A549 (cell line): ENCODE measurements around the gene TMEM30B. TPM values are rescaled to one million over a fixed set of nuclear protein-coding genes. Genes with fewer than 3 reads are reported as not detected.

Experiments used
- ATAC-seq, 2 experiments: fragments of 200-7000 bp in 1 of 2; fragments of >200 bp in 1 of 2; cut with Nextera tagmentation in 1 of 2; cut with Tn5 transposase in 1 of 2; 3 replicates each; pipeline versions ENCODE4 v1.8.0 to v1.9.1; 2018 to 2020; ENCODE audit warnings: mild to moderate bottlenecking in 1 of 2, moderate library complexity in 1 of 2
- CTCF ChIA-PET: fragments of 300-600 bp; sonication (Branson Sonifier 250); formaldehyde crosslinking; extraction: SDS; loops from one replicate; lab custom pipeline; 2021; ENCODE audit warnings: antibody characterized with exemption, inconsistent platforms; lab: Yijun Ruan, JAX
- POLR2A ChIA-PET: fragments of 350-600 bp; formaldehyde crosslinking; extraction: SDS; loops from one replicate; lab custom pipeline; 2021; ENCODE audit warnings: antibody characterized with exemption, inconsistent platforms; lab: Yijun Ruan, JAX
- DNase-seq, 2 experiments: peaks; one replicate each; pipeline versions ENCODE4 v3.0.0 to v3.0.0-alpha.2; 2011 to 2016; ENCODE audit warnings: low read depth in 1 of 2, low spot score in 1 of 2
- FAIRE-seq: peaks from 2 replicates; lab custom pipeline; 2011; peaks lifted over from hg19 to GRCh38; lab: Jason Lieb, UNC
- H3K27ac ChIP-seq, 2 experiments: fragments of >200 bp; sonication (Bioruptor Twin); formaldehyde crosslinking; 3 replicates each; pipeline ENCODE4 v1.5.1; 2016 to 2017
- H3K4me1 ChIP-seq: fragments of >200 bp; sonication (Bioruptor Twin); formaldehyde crosslinking; 3 replicates; pipeline ENCODE4 v1.6.1; 2016
- H3K4me2 ChIP-seq: fragments of >200 bp; sonication (Bioruptor Twin); formaldehyde crosslinking; 3 replicates; pipeline ENCODE4 v1.6.1; 2016
- H3K4me3 ChIP-seq: fragments of >200 bp; sonication (Bioruptor Twin); formaldehyde crosslinking; 3 replicates; pipeline ENCODE4 v1.5.1; 2016
- H3K9me3 ChIP-seq: fragments of >200 bp; sonication (Bioruptor Twin); formaldehyde crosslinking; 3 replicates; pipeline ENCODE4 v1.6.1; 2016
- CBX2 ChIP-seq: fragments of 200-600 bp; sonication (generic); IDR thresholded peaks from 2 replicates; pipeline ENCODE4 v1.6.1; 2016; ENCODE audit warnings: low read depth, mild to moderate bottlenecking, borderline replicate concordance
- CBX8 ChIP-seq: fragments of 200-600 bp; sonication (generic); IDR thresholded peaks from 2 replicates; pipeline ENCODE4 v1.6.1; 2016
- CHD4 ChIP-seq: fragments of 200-600 bp; sonication (generic); IDR thresholded peaks from 2 replicates; pipeline ENCODE4 v1.6.1; 2016; ENCODE audit warnings: antibody characterized with exemption, mild to moderate bottlenecking, borderline replicate concordance
- CTCF ChIP-seq: fragments of >200 bp; sonication (Bioruptor Twin); formaldehyde crosslinking; IDR thresholded peaks from 3 replicates; pipeline ENCODE4 v1.5.1; 2016
- E2F6 ChIP-seq: IDR thresholded peaks from 2 replicates; pipeline ENCODE4 v1.6.1; 2012; ENCODE audit warnings: low read depth, borderline replicate concordance
- ESRRA ChIP-seq: fragments of 150-350 bp; IDR thresholded peaks from 2 replicates; pipeline ENCODE4 v1.6.1; 2014; ENCODE audit warnings: mild to moderate bottlenecking, low read length, borderline replicate concordance
- FOSB ChIP-seq: fragments of 250-450 bp; sonication (Bioruptor Pico); IDR thresholded peaks from 2 replicates; pipeline ENCODE4 v1.5.0; 2020; ENCODE audit warnings: mild to moderate bottlenecking, moderate library complexity
- FOXS1 ChIP-seq: fragments of 250-450 bp; sonication (Bioruptor Pico); IDR thresholded peaks from 2 replicates; pipeline ENCODE4 v1.5.0; 2020; ENCODE audit warnings: mild to moderate bottlenecking, moderate library complexity
- HDAC2 ChIP-seq: fragments of 200-600 bp; sonication (generic); IDR thresholded peaks from 2 replicates; pipeline ENCODE4 v1.6.1; 2016
- HES2 ChIP-seq: fragments of >200 bp; sonication (Bioruptor Twin); formaldehyde crosslinking; IDR thresholded peaks from 2 replicates; pipeline ENCODE4 v1.6.1; 2016
- HOXB13 ChIP-seq: fragments of 250-450 bp; sonication (Bioruptor Pico); IDR thresholded peaks from 2 replicates; pipeline ENCODE4 v1.5.0; 2020; ENCODE audit warnings: low read depth, mild to moderate bottlenecking, moderate library complexity
- HOXB5 ChIP-seq: fragments of 250-450 bp; sonication (Bioruptor Pico); IDR thresholded peaks from 2 replicates; pipeline ENCODE4 v1.5.0; 2020; ENCODE audit warnings: mild to moderate bottlenecking, moderate library complexity
- JUN ChIP-seq, 2 experiments: fragments of >200 bp; sonication (Bioruptor Twin); formaldehyde crosslinking; IDR thresholded peaks; 2 replicates in 1 of 2; 3 replicates in 1 of 2; pipeline ENCODE4 v1.6.1; 2016 to 2017
- KDM5A ChIP-seq: fragments of 200-600 bp; sonication (generic); IDR thresholded peaks from 2 replicates; pipeline ENCODE4 v1.6.1; 2016; ENCODE audit warnings: antibody characterized with exemption, mild to moderate bottlenecking
- NPAS2 ChIP-seq: fragments of 250-450 bp; sonication (Bioruptor Pico); IDR thresholded peaks from 2 replicates; pipeline ENCODE4 v1.8.0; 2022; ENCODE audit warnings: mild to moderate bottlenecking, moderate library complexity, borderline replicate concordance
- PHF8 ChIP-seq: fragments of 200-600 bp; sonication (generic); IDR thresholded peaks from 2 replicates; pipeline ENCODE4 v1.6.1; 2016; ENCODE audit warnings: low read depth, mild to moderate bottlenecking, antibody characterized with exemption, moderate library complexity, borderline replicate concordance
- RARB ChIP-seq: fragments of 250-450 bp; sonication (Bioruptor Pico); IDR thresholded peaks from 2 replicates; pipeline ENCODE4 v1.8.0; 2021; ENCODE audit warnings: mild to moderate bottlenecking, moderate library complexity
- RNF2 ChIP-seq: fragments of 200-600 bp; sonication (generic); IDR thresholded peaks from 2 replicates; pipeline ENCODE4 v1.6.1; 2016; ENCODE audit warnings: low read depth, mild to moderate bottlenecking, antibody characterized with exemption, moderate library complexity, borderline replicate concordance
- SMC3 ChIP-seq: fragments of >200 bp; sonication (Bioruptor Twin); formaldehyde crosslinking; IDR thresholded peaks from 3 replicates; pipeline ENCODE4 v1.6.1; 2018; ENCODE audit warnings: inconsistent platforms
- SREBF2 ChIP-seq: fragments of 450-650 bp; IDR thresholded peaks from 2 replicates; pipeline ENCODE4 v1.6.1; 2014; ENCODE audit warnings: mild to moderate bottlenecking, moderate library complexity
- USF2 ChIP-seq: fragments of 450-650 bp; IDR thresholded peaks from 2 replicates; pipeline ENCODE4 v1.6.1; 2014; ENCODE audit warnings: antibody characterized with exemption
- ZFP36 ChIP-seq: fragments of 450-650 bp; IDR thresholded peaks from 2 replicates; pipeline ENCODE4 v1.6.1; 2014; ENCODE audit warnings: borderline replicate concordance; ENCODE audit not compliant: partially characterized antibody
- ZNF302 ChIP-seq: fragments of 250-450 bp; sonication (Bioruptor Pico); IDR thresholded peaks from 2 replicates; pipeline ENCODE4 v1.9.0; 2021; ENCODE audit warnings: inconsistent platforms, mild to moderate bottlenecking, moderate library complexity
- ZSCAN20 ChIP-seq: fragments of 250-450 bp; sonication (Bioruptor Pico); IDR thresholded peaks from 2 replicates; pipeline ENCODE4 v1.8.0; 2022; ENCODE audit warnings: mild to moderate bottlenecking, moderate library complexity
- WGBS: methylation state at CpG from one replicate; pipeline ENCODE4 v1.1.6; 2017; ENCODE audit errors: missing lambda C conversion rate; 5-methylcytosine and 5-hydroxymethylcytosine counted together
- polyA plus RNA-seq, 4 experiments: library from polyadenylated mRNA; depleted of rRNA in 3 of 4; stranded (reverse); fragments of >200 nt; fragmentation: RNase III in 1 of 4; extraction: RNeasy Plus Mini Kit Qiagen cat#74134 plus additional on column Dnase treatment in 1 of 4; gene quantifications; 2 replicates in 3 of 4; 3 replicates in 1 of 4; pipeline ENCODE4 v1.2.3, GENCODE V29; 2011 to 2017
- TF ChIP-seq, protein P1 (sequence below): IDR thresholded peaks from 2 replicates; pipeline ENCODE4 v1.6.1; 2012

Gene TMEM30B
- polyA plus RNA-seq, 2 of the 4 experiments (the other 2 are of a cell fraction): 0.16 to 0.21 TPM

DNA sequence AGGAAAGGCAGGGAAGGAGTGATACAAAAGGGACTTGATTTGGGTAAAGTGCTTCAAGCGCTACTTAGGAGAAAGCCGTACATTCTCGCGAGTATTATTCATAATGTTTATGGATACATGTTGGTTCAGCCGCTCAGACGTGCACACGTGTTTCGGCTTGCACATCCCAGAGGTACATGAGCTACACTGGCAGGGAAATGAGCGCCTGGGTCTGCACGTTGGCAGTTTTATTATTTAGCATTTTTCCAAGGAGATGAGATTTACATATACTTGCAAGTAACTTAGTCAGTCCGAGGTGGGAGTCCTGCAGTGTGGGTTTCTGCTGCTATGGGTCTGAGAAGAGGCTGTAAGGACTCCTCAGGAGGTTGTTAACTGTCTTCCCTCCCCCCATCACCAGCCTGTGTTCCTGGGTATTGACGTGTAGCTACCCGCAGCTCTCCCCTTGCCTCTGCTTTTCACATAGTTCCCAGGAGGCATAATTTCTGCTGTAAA, 41.7 kb upstream of the TMEM30B start:
- peak; percentile 7 to 8; a peak in 2 of 6 replicates for ATAC-seq
- FAIRE-seq: no peak
- Histone ChIP-seq H3K9me3 (no peaks in the 10 kb centered on the region), H3K27ac (peak overlapping the region; percentile 66 to 84; a peak in 4 of 6 replicates), H3K4me2 (peak overlapping the region; percentile 78), H3K4me1 (peaks cover 6% of the 10 kb centered on the region; the same call in 1 of the 3 replicates), H3K4me3 (peak overlapping the region; percentile 69)
- ChIA-PET POLR2A (interaction anchor here (0.6 kb wide), 1 partner anchor 189 kb away, joined by 3 read pairs; no protein-coding TSS in a partner anchor), CTCF (interaction anchor here (0.7 to 3.3 kb wide), 4 partner anchors 10 to 698 kb away, joined by 3 to 12 read pairs (median 4); no protein-coding TSS in a partner anchor)
- peak; percentile 5 to 16 for DNase-seq
- no peak for TF ChIP-seq RNF2
- no peak for TF ChIP-seq E2F6
- TF ChIP-seq JUN (IDR thresholded peaks at IDR 0.05): no peak
- no peak for TF ChIP-seq SREBF2
- no peak for TF ChIP-seq ZSCAN20 (CRISPR knock-in tag)
- no peak for TF ChIP-seq PHF8
- no peak for TF ChIP-seq CHD4
- TF ChIP-seq HES2: no peak
- TF ChIP-seq CBX8: no peak
- no peak for TF ChIP-seq USF2
- TF ChIP-seq HDAC2: no peak
- TF ChIP-seq FOXS1: no peak
- no peak for TF ChIP-seq ZNF302 (CRISPR knock-in tag)
- TF ChIP-seq RARB (CRISPR knock-in tag): no peak
- TF ChIP-seq ZFP36: no peak
- no peak for TF ChIP-seq KDM5A
- WGBS: 39% methylated on average over 13 of the region's 13 CpGs

DNA sequence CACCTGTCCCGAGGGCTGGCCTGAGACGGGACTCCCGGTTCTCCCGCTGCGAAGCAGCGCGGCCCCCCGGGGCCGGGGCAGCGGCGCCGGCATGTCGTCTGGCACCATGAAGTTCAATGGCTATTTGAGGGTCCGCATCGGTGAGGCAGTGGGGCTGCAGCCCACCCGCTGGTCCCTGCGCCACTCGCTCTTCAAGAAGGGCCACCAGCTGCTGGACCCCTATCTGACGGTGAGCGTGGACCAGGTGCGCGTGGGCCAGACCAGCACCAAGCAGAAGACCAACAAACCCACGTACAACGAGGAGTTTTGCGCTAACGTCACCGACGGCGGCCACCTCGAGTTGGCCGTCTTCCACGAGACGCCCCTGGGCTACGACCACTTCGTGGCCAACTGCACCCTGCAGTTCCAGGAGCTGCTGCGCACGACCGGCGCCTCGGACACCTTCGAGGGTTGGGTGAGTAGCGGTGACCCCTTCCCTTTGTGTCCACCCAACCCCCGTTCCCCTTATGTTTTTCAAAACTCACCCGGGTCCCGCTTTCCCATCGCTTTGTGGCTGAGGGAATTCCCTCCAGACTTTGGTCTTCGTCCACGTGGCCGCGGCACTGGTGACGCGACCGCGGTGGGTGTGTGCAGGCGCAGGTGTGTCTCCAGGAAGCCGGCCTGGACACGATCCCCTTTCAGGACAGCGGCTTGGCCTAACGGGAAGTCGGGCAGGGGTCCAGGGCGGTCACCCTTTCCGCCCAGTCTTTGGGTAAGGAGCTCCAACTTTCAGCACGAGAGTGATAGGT, 41.1 kb upstream of the TMEM30B start:
- ChIA-PET CTCF (interaction anchor here (0.7 to 3.3 kb wide), 8 partner anchors 11 to 697 kb away, joined by 3 to 12 read pairs (median 3); no protein-coding TSS in a partner anchor), POLR2A (interaction anchor here (1.7 kb wide), 1 partner anchor 117 kb away, joined by 5 read pairs; no protein-coding TSS in a partner anchor)
- H3K4me1 ChIP-seq: peaks cover 6% of the 10 kb centered on the region; the same call in 1 of the 3 replicates
- peak overlapping the region; percentile 78 for H3K4me2 ChIP-seq
- TF ChIP-seq HES2 (no peak), NPAS2 (no peak), FOSB (CRISPR knock-in tag) (no peak), ESRRA (no peak), HOXB13 (CRISPR knock-in tag) (no peak), CBX2 (no peak), SMC3 (no peak), HOXB5 (CRISPR knock-in tag) (no peak), KDM5A (no peak), CTCF (no peak)
- TF ChIP-seq, protein P1, sequence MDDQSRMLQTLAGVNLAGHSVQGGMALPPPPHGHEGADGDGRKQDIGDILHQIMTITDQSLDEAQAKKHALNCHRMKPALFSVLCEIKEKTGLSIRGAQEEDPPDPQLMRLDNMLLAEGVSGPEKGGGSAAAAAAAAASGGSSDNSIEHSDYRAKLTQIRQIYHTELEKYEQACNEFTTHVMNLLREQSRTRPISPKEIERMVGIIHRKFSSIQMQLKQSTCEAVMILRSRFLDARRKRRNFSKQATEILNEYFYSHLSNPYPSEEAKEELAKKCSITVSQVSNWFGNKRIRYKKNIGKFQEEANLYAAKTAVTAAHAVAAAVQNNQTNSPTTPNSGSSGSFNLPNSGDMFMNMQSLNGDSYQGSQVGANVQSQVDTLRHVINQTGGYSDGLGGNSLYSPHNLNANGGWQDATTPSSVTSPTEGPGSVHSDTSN: no peak
- TF ChIP-seq, all 56 proteins: peak for 0
- peak; percentile 13 to 22; a peak in 5 of 6 replicates for ATAC-seq
- DNase-seq: peak in 1 of 2 experiments; percentile 6
- peak overlapping the region; percentile 69 for H3K4me3 ChIP-seq
- peak overlapping the region; percentile 66 to 84 for H3K27ac ChIP-seq
- FAIRE-seq: no peak
- no peaks in the 10 kb centered on the region for H3K9me3 ChIP-seq
- WGBS: 11% methylated on average over 22 of the region's 63 CpGs
